ENCODE measurements around the gene CDC14C.

CDC14C gene

DNA sequence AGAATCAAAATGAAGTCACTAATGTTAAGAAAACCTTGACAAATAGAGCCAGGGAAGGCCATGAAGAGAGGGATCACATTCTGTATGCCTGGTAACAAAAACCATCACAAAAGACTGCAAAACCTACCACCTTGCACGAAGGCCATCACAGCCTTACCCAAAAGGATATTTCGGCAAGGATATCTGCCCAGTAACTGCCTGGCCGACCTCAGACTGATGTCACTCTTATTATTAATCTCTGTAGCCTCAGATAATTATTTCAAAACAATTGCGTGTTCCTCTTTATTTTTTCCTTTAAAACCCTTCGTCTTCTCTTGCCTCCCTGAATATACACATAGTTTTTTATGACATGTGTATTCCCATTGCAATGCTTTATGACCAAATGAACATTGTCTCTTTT is 52.5 kb downstream of the CDC14C start:
- Histone ChIP-seq H3K79me1 (ENCODE audit: low read length) (no peaks in the 10 kb centered on the region), H3K27ac (ENCODE audit: low read depth, low read length) (no peak overlapping the region), H3K23ac (ENCODE audit: low read length) (no peak overlapping the region), H3K4ac (ENCODE audit: low read depth, low read length) (no peak overlapping the region), H2BK15ac (replicated peaks; ENCODE audit: low read depth) (no peak overlapping the region), H3K36me3 (ENCODE audit: control insufficient read depth, insufficient read depth, low read length) (no peaks in the 10 kb centered on the region), H3K4me2 (ENCODE audit: low read length) (no peak overlapping the region), H4K8ac (ENCODE audit: low read depth, low read length) (no peak overlapping the region), H4K5ac (ENCODE audit: low read length) (no peak overlapping the region), H3K27me3 (ENCODE audit: insufficient read depth, low read length, poor library complexity) (no peaks in the 10 kb centered on the region), H2BK120ac (ENCODE audit: low read depth, low read length) (no peak overlapping the region), H2BK5ac (ENCODE audit: low read length) (no peak overlapping the region), H3K4me3 (ENCODE audit: low read length) (no peak overlapping the region), H3K4me1 (ENCODE audit: control insufficient read depth, low read depth, low read length) (no peaks in the 10 kb centered on the region), H3K56ac (ENCODE audit: low read length) (no peak overlapping the region), H3K18ac (ENCODE audit: low read length) (no peak overlapping the region), H2AK5ac (ENCODE audit: low read length) (no peak overlapping the region), H3K9ac (ENCODE audit: low read length) (no peak overlapping the region), H3K79me2 (ENCODE audit: control insufficient read depth, insufficient read depth, low read length) (no peaks in the 10 kb centered on the region)
- DNase-seq: no peak
- WGBS (ENCODE audit: extremely low coverage, insufficient coverage, low lambda C conversion rate): no CpG with 5 or more reads among the region's 5 CpGs

All from mesendoderm (in vitro differentiated cells).